Endothelial cell (in vitro differentiated cells): ENCODE measurements around the gene HSH2D. TPM values are rescaled to one million over a fixed set of nuclear protein-coding genes. Genes with fewer than 3 reads are reported as not detected.
A peak's percentile ranks its signal among the peaks of the same experiment; 100 is the strongest.

Experiments used
- DNase-seq: peaks from one replicate; pipeline ENCODE4 v3.0.0; 2021; ENCODE audit warnings: low spot score
- H3K27ac Mint-ChIP-seq: one replicate; pipeline ENCODE4 v1.8.0; 2021; ENCODE audit warnings: mixed read lengths, inconsistent platforms; ENCODE audit not compliant: unreplicated experiment
- H3K27me3 Mint-ChIP-seq: one replicate; pipeline ENCODE4 v1.8.0; 2021; ENCODE audit warnings: mild to moderate bottlenecking, moderate library complexity, mixed read lengths, inconsistent platforms; ENCODE audit not compliant: unreplicated experiment
- H3K36me3 Mint-ChIP-seq: one replicate; pipeline ENCODE4 v1.8.0; 2021; ENCODE audit warnings: mild to moderate bottlenecking, low read depth, mixed read lengths, inconsistent platforms; ENCODE audit not compliant: unreplicated experiment
- H3K4me1 Mint-ChIP-seq: one replicate; pipeline ENCODE4 v1.8.0; 2021; ENCODE audit warnings: mild to moderate bottlenecking, mixed read lengths, inconsistent platforms; ENCODE audit not compliant: unreplicated experiment
- H3K4me3 Mint-ChIP-seq: one replicate; pipeline ENCODE4 v1.8.0; 2021; ENCODE audit warnings: mild to moderate bottlenecking, mixed read lengths, inconsistent platforms; ENCODE audit not compliant: unreplicated experiment
- H3K9me3 Mint-ChIP-seq: one replicate; pipeline ENCODE4 v1.8.0; 2021; ENCODE audit warnings: mixed read lengths, inconsistent platforms; ENCODE audit not compliant: unreplicated experiment
- total RNA-seq: library from RNA; stranded (reverse); fragmentation: NEBNext Ultra II Directional; extraction: Animal tissue kit (Norgen Biotek cat#: 25700); gene quantifications from one replicate; pipeline ENCODE4 v1.2.1, GENCODE V29; 2021; ENCODE audit not compliant: unreplicated experiment
- TF ChIP-seq, protein P1 (sequence below): fragments of 200-600 bp; sonication (generic); IDR thresholded peaks from one replicate; pipeline ENCODE4 v1.5.0; 2021; ENCODE audit warnings: antibody characterized with exemption; ENCODE audit not compliant: unreplicated experiment

Gene HSH2D
- total RNA-seq, 1 donor from 2014 or later, result not detected

DNA sequence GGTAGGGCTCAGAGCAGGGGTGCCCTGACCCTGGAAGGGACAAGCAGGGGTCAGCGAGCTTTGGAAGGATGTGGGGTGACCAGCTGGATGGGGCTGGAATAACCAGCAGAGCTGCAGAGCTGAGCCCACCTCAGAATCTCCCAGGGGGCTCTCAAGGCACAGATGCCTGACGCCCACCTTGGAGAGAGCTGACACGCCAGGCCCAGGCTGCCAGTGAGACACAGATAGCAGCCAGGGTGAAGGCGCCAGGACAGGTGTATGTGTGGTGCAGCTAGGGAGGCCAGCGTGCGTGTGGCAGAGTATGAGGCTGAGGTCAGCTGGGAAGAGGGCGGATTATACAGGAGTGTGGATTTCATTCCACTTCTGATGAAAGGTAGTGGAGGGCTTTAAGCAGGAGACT, 63.2 kb downstream of the HSH2D start:
- no peaks in the 10 kb centered on the region for H3K4me1 Mint-ChIP-seq
- H3K27ac Mint-ChIP-seq, result peak overlapping the region; percentile 55
- DNase-seq, result no peak
- peaks cover 43% of the 10 kb centered on the region for H3K36me3 Mint-ChIP-seq
- TF ChIP-seq, protein P1, sequence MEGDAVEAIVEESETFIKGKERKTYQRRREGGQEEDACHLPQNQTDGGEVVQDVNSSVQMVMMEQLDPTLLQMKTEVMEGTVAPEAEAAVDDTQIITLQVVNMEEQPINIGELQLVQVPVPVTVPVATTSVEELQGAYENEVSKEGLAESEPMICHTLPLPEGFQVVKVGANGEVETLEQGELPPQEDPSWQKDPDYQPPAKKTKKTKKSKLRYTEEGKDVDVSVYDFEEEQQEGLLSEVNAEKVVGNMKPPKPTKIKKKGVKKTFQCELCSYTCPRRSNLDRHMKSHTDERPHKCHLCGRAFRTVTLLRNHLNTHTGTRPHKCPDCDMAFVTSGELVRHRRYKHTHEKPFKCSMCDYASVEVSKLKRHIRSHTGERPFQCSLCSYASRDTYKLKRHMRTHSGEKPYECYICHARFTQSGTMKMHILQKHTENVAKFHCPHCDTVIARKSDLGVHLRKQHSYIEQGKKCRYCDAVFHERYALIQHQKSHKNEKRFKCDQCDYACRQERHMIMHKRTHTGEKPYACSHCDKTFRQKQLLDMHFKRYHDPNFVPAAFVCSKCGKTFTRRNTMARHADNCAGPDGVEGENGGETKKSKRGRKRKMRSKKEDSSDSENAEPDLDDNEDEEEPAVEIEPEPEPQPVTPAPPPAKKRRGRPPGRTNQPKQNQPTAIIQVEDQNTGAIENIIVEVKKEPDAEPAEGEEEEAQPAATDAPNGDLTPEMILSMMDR, result no peak
- H3K27me3 Mint-ChIP-seq, result peaks cover 12% of the 10 kb centered on the region
- H3K9me3 Mint-ChIP-seq, result no peaks in the 10 kb centered on the region
- H3K4me3 Mint-ChIP-seq, result peak overlapping the region; percentile 73

DNA sequence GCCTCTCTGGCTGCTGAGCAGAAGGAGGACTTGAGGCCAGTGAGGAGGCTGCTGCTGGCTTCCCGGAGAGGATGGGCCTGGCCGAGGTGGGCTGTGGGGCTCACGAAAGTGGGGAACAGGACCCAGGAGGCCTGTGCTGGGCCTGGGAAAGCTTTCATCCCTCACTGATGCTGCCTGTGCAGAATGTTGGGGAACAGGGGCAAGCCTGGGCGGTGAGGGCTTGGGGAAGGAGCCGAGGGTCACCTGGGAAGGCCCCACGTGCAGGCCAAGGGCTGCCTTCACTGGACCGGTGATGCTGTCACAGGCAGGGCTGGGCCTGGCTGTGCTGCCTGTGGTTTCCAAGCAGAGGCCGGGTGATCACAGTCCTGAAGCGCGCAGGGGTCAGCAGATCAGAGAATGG, 63.6 kb downstream of the HSH2D start:
- Mint-ChIP-seq H3K27ac (peak overlapping the region; percentile 55), H3K4me3 (peak overlapping the region; percentile 73), H3K27me3 (peaks cover 12% of the 10 kb centered on the region), H3K36me3 (peaks cover 46% of the 10 kb centered on the region), H3K9me3 (no peaks in the 10 kb centered on the region), H3K4me1 (no peaks in the 10 kb centered on the region)
- TF ChIP-seq, protein P1, result no peak
- no peak for DNase-seq

DNA sequence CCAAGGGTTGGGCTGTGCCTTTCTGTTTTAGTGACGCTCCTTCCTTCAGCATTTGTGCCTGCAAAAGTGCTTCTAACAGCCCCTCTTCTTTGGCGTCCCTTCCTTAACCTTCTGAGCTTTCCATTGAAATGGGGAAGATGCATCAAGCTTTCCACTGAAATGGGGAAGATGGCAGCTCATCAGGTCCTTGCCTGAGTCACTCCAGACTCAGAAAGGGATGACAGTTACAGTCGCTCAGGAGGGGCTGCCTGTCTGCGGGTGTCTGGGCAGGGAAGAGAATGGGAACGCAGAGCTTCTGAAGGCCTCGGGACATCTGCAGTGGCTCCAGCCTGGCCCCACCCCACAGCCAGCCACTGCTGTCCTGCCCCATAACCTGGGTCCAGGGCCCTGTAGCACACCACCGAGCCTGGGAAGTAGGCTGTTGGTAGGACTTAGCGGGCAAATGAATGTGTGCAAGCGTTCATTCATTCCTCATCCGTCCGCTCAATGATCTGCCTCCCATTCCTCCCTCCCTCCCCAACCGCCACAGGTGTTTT, 64.1 kb downstream of the HSH2D start:
- Mint-ChIP-seq H3K4me1 (no peaks in the 10 kb centered on the region), H3K4me3 (no peak overlapping the region), H3K27ac (no peak overlapping the region), H3K36me3 (peaks cover 47% of the 10 kb centered on the region), H3K27me3 (peaks cover 9% of the 10 kb centered on the region), H3K9me3 (no peaks in the 10 kb centered on the region)
- TF ChIP-seq, protein P1, result no peak
- no peak for DNase-seq

Other genes starting within 250 kb of the HSH2D start
- not detected for gene CYP4F2, start 245.6 kb upstream of the HSH2D start, total RNA-seq
- not detected for gene CYP4F11, start 209.2 kb upstream of the HSH2D start, total RNA-seq
- gene OR10H4, start 194.7 kb upstream of the HSH2D start, total RNA-seq, result not detected
- 644 TPM for gene TPM4, start 67.2 kb upstream of the HSH2D start, total RNA-seq
- gene RAB8A, start 31.8 kb upstream of the HSH2D start, total RNA-seq, result 60.6 TPM
- gene CIB3, start 29.8 kb downstream of the HSH2D start, total RNA-seq, result not detected
- gene FAM32A, start 41.7 kb downstream of the HSH2D start, total RNA-seq, result 90.1 TPM
- 76.0 TPM for gene AP1M1, start 54.2 kb downstream of the HSH2D start, total RNA-seq
- 48.9 TPM for gene KLF2, start 181.1 kb downstream of the HSH2D start, total RNA-seq